Left ventricle myocardium superior (tissue), 1 donor: ENCODE data around the gene ATP2C2. TPM values are rescaled to one million over a fixed set of nuclear protein-coding genes. Genes with fewer than 3 reads are reported as not detected.
"Not testable (repeated sequence)": the region's sequence is repeated elsewhere in the genome, so short reads cannot be mapped to it uniquely, and the experiment has no call there.

Experiments used
- ATAC-seq: fragments of 200-7000 bp; cut with Tn5 transposase; one replicate; pipeline ENCODE4 v1.9.1; 2020; ENCODE audit warnings: mild to moderate bottlenecking, moderate library complexity
- DNase-seq: peaks from one replicate; pipeline ENCODE4 v3.0.0-alpha.2; 2020
- intact Hi-C: fragments of 100-400 bp; cut with micrococcal nuclease; formaldehyde crosslinking; loops from one replicate; pipeline ENCODE4 v1.11.0; 2022
- total RNA-seq: library from RNA; stranded (reverse); fragmentation: NEBNext Ultra II Directional; extraction: Animal tissue kit (Norgen Biotek cat#: 25700); gene quantifications from one replicate; pipeline ENCODE4 v1.2.1, GENCODE V29; 2021
- donor health status: DM: no; HTN: yes; CAD: no; lungs with severe emphysema.

Gene ATP2C2
- total RNA-seq, 1 donor from 2014 or later, result not detected

- DNase-seq (no peak), ATAC-seq (no peak)
- intact Hi-C loops, result no loop called here
Measured at GRCh38 chr16:84438971-84439696, 70.8 kb downstream of the ATP2C2 start.

- DNase-seq, result no peak
- no peak for ATAC-seq
- intact Hi-C loops, result no loop called here
Measured at GRCh38 chr16:84442416-84443145, 74.2 kb downstream of the ATP2C2 start.

- intact Hi-C loops, result no loop called here
Measured at GRCh38 chr16:84443166-84443802, 74.9 kb downstream of the ATP2C2 start.

GRCh38 chr16:84444476-84444875 is 76.1 kb downstream of the ATP2C2 start:
- DNase-seq, result no peak
- ATAC-seq, result no peak
- intact Hi-C loops, result no loop called here

More at GRCh38 chr16:84443166-84443802, 74.9 kb downstream of the ATP2C2 start:
- DNase-seq (no peak), ATAC-seq (no peak)

- intact Hi-C loops, result no loop called here
- ATAC-seq, result no peak
- DNase-seq, result no peak
Measured at GRCh38 chr16:84446084-84446483, 77.7 kb downstream of the ATP2C2 start.

- intact Hi-C loops, result no loop called here
- no peak for ATAC-seq
- DNase-seq, result no peak
Measured at GRCh38 chr16:84446596-84447392, 78.5 kb downstream of the ATP2C2 start.

- DNase-seq (no peak), ATAC-seq (no peak)
- intact Hi-C loops, result no loop called here
Measured at GRCh38 chr16:84448444-84448843, 80.1 kb downstream of the ATP2C2 start.

GRCh38 chr16:84449156-84450140 is 81.1 kb downstream of the ATP2C2 start:
- DNase-seq (no peak), ATAC-seq (no peak)
- intact Hi-C loops, result no loop called here

GRCh38 chr16:84450176-84450865 is 82.0 kb downstream of the ATP2C2 start:
- DNase-seq, result no peak
- ATAC-seq, result no peak
- intact Hi-C loops, result no loop called here

GRCh38 chr16:84451010-84451676 is 82.8 kb downstream of the ATP2C2 start:
- intact Hi-C loops, DNase-seq, ATAC-seq: not testable (repeated sequence)

GRCh38 chr16:84451781-84452180 is 83.4 kb downstream of the ATP2C2 start:
- ATAC-seq, result no peak
- no peak for DNase-seq
- intact Hi-C loops, result no loop called here

GRCh38 chr16:84453061-84453752 is 84.9 kb downstream of the ATP2C2 start:
- intact Hi-C loops, result no loop called here
- ATAC-seq (no peak), DNase-seq (no peak)

GRCh38 chr16:84454611-84455010 is 86.3 kb downstream of the ATP2C2 start:
- DNase-seq, result no peak
- intact Hi-C loops, result no loop called here
- no peak for ATAC-seq

GRCh38 chr16:84455031-84455430 is 86.7 kb downstream of the ATP2C2 start:
- ATAC-seq (no peak), DNase-seq (no peak)
- intact Hi-C loops, result no loop called here

GRCh38 chr16:84458606-84459532 is 90.5 kb downstream of the ATP2C2 start:
- intact Hi-C loops, result no loop called here
- no peak for DNase-seq

GRCh38 chr16:84459533-84459894 is 91.2 kb downstream of the ATP2C2 start:
- no peak for ATAC-seq
- intact Hi-C loops, result no loop called here
- DNase-seq, result no peak

More at GRCh38 chr16:84458606-84459532, 90.5 kb downstream of the ATP2C2 start:
- no peak for ATAC-seq
